Activated naive CD4-positive, alpha-beta T cell treated with anti-CD3 and anti-CD28 coated beads, Interleukin-2, amount 10 ng/mL, durations not matched to agents 7 days and 5 days (primary cell): ENCODE results near the gene CCDC124.
"Not testable (repeated sequence)": the region's sequence is repeated elsewhere in the genome, so short reads cannot be mapped to it uniquely, and the experiment has no call there.

Source experiments
- CTCF ChIA-PET: fragments of 350-600 bp; sonication (Branson Sonifier 250); formaldehyde crosslinking; loops from one replicate; lab custom pipeline; 2021; ENCODE audit warnings: antibody characterized with exemption; lab: Charles Lee
- DNase-seq: peaks from one replicate; pipeline ENCODE4 v3.0.0-alpha.2; 2020
- H3K27ac Mint-ChIP-seq: one replicate; pipeline ENCODE4 v1.8.0; 2021; ENCODE audit warnings: mild to moderate bottlenecking, moderate library complexity, mixed read lengths
- H3K27me3 Mint-ChIP-seq: one replicate; pipeline ENCODE4 v1.8.0; 2021; ENCODE audit warnings: mild to moderate bottlenecking, mixed read lengths
- H3K36me3 Mint-ChIP-seq: one replicate; pipeline ENCODE4 v1.8.0; 2021; ENCODE audit warnings: mixed read lengths
- H3K4me1 Mint-ChIP-seq: one replicate; pipeline ENCODE4 v1.8.0; 2021; ENCODE audit warnings: mixed read lengths
- H3K4me3 Mint-ChIP-seq: one replicate; pipeline ENCODE4 v1.8.0; 2021; ENCODE audit warnings: mild to moderate bottlenecking, moderate library complexity, mixed read lengths
- H3K9me3 Mint-ChIP-seq: one replicate; pipeline ENCODE4 v1.8.0; 2021; ENCODE audit warnings: mixed read lengths

The CCDC124 gene

GRCh38 chr19:17919122-17919521 lies 13.7 kb upstream of the CCDC124 start:
- H3K4me1 Mint-ChIP-seq, DNase-seq, H3K9me3 Mint-ChIP-seq, H3K36me3 Mint-ChIP-seq, H3K4me3 Mint-ChIP-seq, H3K27ac Mint-ChIP-seq, CTCF ChIA-PET: not testable (repeated sequence)
- H3K27me3 Mint-ChIP-seq = peaks cover 10% of the 10 kb centered on the region

- no peaks in the 10 kb centered on the region for H3K36me3 Mint-ChIP-seq
- DNase-seq = no peak
- no peaks in the 10 kb centered on the region for H3K9me3 Mint-ChIP-seq
- H3K4me1 Mint-ChIP-seq = no peaks in the 10 kb centered on the region
- peaks cover 10% of the 10 kb centered on the region for H3K27me3 Mint-ChIP-seq
- CTCF ChIA-PET = interaction anchor here (0.9 kb wide), 1 partner anchor 61 kb away, joined by 3 read pairs; the partner anchor contains the start of gene RPL18A
- no peak overlapping the region for H3K27ac Mint-ChIP-seq
- no peak overlapping the region for H3K4me3 Mint-ChIP-seq
Observed at GRCh38 chr19:17920527-17920926, 12.3 kb upstream of the CCDC124 start.

DNA sequence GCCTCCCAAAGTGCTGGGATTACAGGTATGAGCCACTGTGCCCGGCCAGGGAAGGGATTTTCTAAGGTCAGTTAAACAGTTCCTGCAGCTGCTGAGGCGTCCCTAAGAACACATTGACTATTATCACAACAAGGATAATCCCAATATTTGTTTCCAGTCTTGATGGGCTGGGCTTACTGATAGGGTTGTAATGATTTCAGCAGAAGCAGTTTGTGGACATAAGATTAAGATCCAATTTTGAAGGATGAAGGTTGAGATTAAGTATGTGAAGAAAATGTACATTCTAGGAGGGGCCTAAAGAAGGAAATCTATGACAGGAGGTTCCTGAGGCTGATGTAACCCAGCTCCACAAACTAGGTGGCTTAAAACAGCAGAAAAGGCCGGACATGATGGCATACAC lies 10.7 kb upstream of the CCDC124 start:
- no peak for DNase-seq
- CTCF ChIA-PET = interaction anchor here (1.0 kb wide), 1 partner anchor 218 kb away, joined by 3 read pairs; no protein-coding TSS in a partner anchor
- Mint-ChIP-seq H3K27ac (no peak overlapping the region), H3K4me1 (no peaks in the 10 kb centered on the region), H3K4me3 (no peak overlapping the region), H3K9me3 (no peaks in the 10 kb centered on the region), H3K27me3 (peaks cover 17% of the 10 kb centered on the region), H3K36me3 (no peaks in the 10 kb centered on the region)

DNA sequence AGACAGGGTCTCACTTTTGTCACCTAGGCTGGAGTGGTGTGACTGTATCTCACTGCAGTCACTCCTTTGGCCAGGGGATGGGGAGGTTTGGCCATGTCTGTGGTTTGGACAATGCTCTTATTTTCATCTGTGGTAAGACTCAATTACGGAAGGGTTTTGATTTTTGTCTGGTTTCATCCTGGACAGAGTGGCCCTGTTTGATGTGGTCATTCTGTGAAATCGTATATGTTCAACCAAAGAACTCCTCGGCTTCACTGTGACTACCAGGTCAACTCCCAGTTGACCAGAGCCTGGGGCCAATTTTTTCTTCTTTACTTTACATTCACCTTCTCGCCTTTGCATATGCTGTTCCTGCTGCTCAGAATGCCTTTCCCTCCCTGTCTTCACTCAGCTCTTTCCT lies 6.8 kb upstream of the CCDC124 start:
- DNase-seq = no peak

GRCh38 chr19:17929056-17929455 lies 3.8 kb upstream of the CCDC124 start:
- CTCF ChIA-PET = interaction anchor here (0.7 to 5.6 kb wide), 3 partner anchors 12 to 95 kb away, joined by 3 to 101 read pairs (median 4); partner anchors contain the start of gene RPL18A
- Mint-ChIP-seq H3K27me3 (peaks cover 13% of the 10 kb centered on the region), H3K4me1 (peaks cover 20% of the 10 kb centered on the region), H3K36me3 (no peaks in the 10 kb centered on the region), H3K27ac (no peak overlapping the region), H3K9me3 (no peaks in the 10 kb centered on the region), H3K4me3 (no peak overlapping the region)
- DNase-seq = no peak

More for the DNA sequence above, 6.8 kb upstream of the CCDC124 start:
- H3K27me3 Mint-ChIP-seq = peaks cover 10% of the 10 kb centered on the region
- H3K4me1 Mint-ChIP-seq = no peaks in the 10 kb centered on the region
- no peak overlapping the region for H3K27ac Mint-ChIP-seq
- CTCF ChIA-PET = no interaction called here
- H3K36me3 Mint-ChIP-seq = no peaks in the 10 kb centered on the region
- H3K9me3 Mint-ChIP-seq = no peaks in the 10 kb centered on the region
- H3K4me3 Mint-ChIP-seq = no peak overlapping the region

- H3K27me3 Mint-ChIP-seq = peaks cover 10% of the 10 kb centered on the region
- CTCF ChIA-PET = interaction anchor here (0.8 to 10.9 kb wide), 4 partner anchors 61 to 77 kb away, joined by 3 to 216 read pairs (median 69); partner anchors contain the start of genes RPL18A and SLC5A5
- no peak for DNase-seq
Observed at GRCh38 chr19:17931532-17932191, 1.2 kb upstream of the CCDC124 start.

DNA sequence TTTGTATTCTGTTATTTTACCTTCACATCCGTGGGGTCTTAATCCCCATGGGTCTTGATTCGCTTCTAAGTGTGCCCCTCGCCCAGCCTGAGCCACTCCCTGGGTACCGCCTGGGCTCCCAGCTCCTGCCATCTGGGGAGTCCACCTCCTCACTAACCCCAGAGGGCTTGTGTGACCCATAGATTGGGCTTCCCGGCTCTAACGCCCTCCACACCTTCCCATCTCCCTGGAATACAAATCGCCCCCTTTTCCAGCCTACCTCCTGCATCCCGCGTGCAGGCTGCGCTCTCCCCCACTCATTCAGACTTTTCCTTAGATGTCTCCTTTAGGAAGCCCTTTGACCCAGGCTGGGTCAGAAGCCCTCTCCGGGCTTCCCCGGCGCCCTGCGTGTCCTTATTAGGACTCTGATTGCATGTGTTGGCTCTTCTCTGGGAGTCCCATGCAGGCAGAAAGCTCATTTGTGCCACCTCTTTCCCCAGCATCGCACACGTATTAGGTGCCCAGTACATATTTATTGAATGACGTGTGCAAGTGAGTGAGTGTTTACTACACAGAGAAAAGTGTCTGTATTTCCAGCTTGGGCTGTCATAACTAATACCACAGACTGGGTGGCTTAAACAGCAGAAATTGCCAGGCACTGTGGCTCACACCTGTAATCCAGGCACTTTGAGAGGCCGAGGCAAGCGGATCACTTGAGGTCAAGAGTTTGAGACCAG lies 757 bp downstream of the CCDC124 start:
- CTCF ChIA-PET = interaction anchor here (0.6 to 10.9 kb wide), 11 partner anchors 9 to 183 kb away, joined by 3 to 216 read pairs (median 4); partner anchors contain the start of genes RPL18A and SLC5A5
- Mint-ChIP-seq H3K27me3 (peaks cover 6% of the 10 kb centered on the region), H3K4me1 (peaks cover 22% of the 10 kb centered on the region), H3K9me3 (no peaks in the 10 kb centered on the region), H3K27ac (peak overlapping the region; percentile 89), H3K36me3 (no peaks in the 10 kb centered on the region), H3K4me3 (peak overlapping the region; percentile 88)
- no peak for DNase-seq

More at GRCh38 chr19:17931532-17932191, 1.2 kb upstream of the CCDC124 start:
- Mint-ChIP-seq H3K4me1 (peaks cover 22% of the 10 kb centered on the region), H3K36me3 (no peaks in the 10 kb centered on the region), H3K27ac (peak overlapping the region; percentile 52), H3K9me3 (no peaks in the 10 kb centered on the region), H3K4me3 (peak overlapping the region; percentile 49)

DNA sequence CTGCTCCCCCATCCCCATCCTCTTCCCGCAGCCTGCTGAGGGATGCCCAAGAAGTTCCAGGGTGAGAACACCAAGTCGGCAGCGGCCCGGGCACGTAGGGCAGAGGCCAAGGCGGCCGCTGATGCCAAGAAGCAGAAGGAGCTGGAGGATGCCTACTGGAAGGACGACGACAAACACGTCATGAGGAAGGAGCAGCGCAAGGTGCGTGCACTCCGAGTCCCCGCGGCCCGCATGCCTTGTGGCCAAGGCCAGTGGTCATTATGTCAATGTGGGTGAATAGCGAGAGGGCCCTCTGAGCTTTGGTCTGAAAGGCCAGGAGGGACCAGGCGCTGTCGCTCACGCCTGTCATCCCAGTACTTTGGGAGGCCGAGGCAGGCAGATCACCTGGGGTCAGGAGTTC lies 3.6 kb downstream of the CCDC124 start:
- Mint-ChIP-seq H3K27me3 (peaks cover 5% of the 10 kb centered on the region), H3K36me3 (peaks cover 2% of the 10 kb centered on the region), H3K4me1 (peaks cover 22% of the 10 kb centered on the region), H3K9me3 (no peaks in the 10 kb centered on the region), H3K27ac (no peak overlapping the region), H3K4me3 (no peak overlapping the region)
- DNase-seq = no peak
- CTCF ChIA-PET = interaction anchor here (0.8 to 10.9 kb wide), 4 partner anchors 9 to 77 kb away, joined by 3 to 216 read pairs (median 8); partner anchors contain the start of gene RPL18A

GRCh38 chr19:17937371-17937900 lies 4.6 kb downstream of the CCDC124 start:
- H3K9me3 Mint-ChIP-seq = no peaks in the 10 kb centered on the region
- H3K4me1 Mint-ChIP-seq = peaks cover 13% of the 10 kb centered on the region
- no peak for DNase-seq
- no peak overlapping the region for H3K4me3 Mint-ChIP-seq
- H3K36me3 Mint-ChIP-seq = peaks cover 2% of the 10 kb centered on the region
- CTCF ChIA-PET = interaction anchor here (0.6 to 10.9 kb wide), 17 partner anchors 10 to 435 kb away, joined by 3 to 216 read pairs (median 4); partner anchors contain the start of gene RPL18A
- H3K27me3 Mint-ChIP-seq = no peaks in the 10 kb centered on the region
- H3K27ac Mint-ChIP-seq = no peak overlapping the region

DNA sequence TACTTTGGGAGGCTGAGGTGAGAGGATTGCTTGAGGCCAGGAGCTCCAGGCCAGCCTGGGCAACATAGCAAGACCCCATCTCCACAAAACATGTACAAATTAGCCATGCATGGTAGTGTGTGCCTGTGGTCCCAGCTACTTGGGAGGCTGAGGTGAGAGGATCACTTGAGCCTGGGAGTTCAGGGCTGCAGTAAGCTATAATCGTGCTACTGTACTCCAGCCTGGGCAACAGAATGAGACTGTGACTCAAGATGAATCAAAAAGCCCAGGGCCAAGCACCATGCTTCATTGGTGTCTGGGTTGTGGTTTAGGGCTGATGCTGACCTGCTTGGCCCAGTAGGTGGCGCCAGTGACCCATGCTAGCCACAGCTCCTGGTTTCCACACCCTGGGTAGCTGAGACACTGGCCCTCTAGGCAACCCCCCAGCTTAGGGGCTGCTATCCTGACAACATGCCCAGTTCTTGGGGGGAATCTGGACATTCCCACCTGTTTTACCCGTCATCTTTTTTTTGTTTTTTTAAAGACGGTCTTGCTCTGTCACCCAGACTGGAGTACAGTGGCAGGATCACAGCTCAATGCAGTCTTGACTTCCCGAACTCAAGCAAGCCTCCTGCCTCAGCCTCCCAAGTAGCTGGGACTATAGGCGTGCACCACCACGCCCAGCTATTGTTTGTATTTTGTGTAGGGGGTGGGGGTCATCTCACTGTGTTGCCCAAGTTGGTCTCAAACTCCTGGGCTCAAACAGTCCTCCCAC lies 5.5 kb downstream of the CCDC124 start:
- peak; percentile 90 for DNase-seq
- H3K27me3 Mint-ChIP-seq = no peaks in the 10 kb centered on the region
- H3K4me3 Mint-ChIP-seq = no peak overlapping the region
- no peak overlapping the region for H3K27ac Mint-ChIP-seq
- H3K9me3 Mint-ChIP-seq = no peaks in the 10 kb centered on the region
- H3K36me3 Mint-ChIP-seq = peaks cover 2% of the 10 kb centered on the region
- peaks cover 10% of the 10 kb centered on the region for H3K4me1 Mint-ChIP-seq
- CTCF ChIA-PET = interaction anchor here (0.6 to 10.9 kb wide), 24 partner anchors 8 to 436 kb away, joined by 3 to 216 read pairs (median 4); partner anchors contain the start of genes MPV17L2 and RPL18A

DNA sequence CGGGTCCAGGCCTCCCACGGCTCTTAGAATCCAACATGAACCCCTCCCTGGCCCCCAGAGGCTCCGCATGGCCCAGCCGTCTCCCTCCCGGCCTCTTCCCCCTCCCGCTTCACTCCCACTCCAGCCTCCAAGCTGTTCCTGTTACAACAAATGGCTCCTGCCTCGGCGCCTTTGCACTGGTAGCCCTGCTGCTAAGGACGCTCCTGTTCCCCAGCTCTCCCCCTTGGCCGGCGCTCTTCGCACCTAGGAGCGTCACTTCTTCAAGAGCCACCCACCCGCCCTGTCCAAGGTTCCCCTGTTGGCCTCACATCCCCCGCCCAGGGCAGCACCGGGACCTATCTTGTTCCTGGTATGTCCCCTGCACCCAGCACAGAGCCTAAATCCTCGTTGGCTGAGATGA lies 9.4 kb downstream of the CCDC124 start:
- H3K27ac Mint-ChIP-seq = no peak overlapping the region
- CTCF ChIA-PET = interaction anchor here (8.5 kb wide), 1 partner anchor 55 kb away, joined by 73 read pairs; no protein-coding TSS in a partner anchor

GRCh38 chr19:17942582-17943273 lies 9.9 kb downstream of the CCDC124 start:
- Mint-ChIP-seq H3K9me3 (no peaks in the 10 kb centered on the region), H3K27ac (no peak overlapping the region), H3K4me1 (peaks cover 17% of the 10 kb centered on the region), H3K36me3 (peaks cover 2% of the 10 kb centered on the region), H3K4me3 (no peak overlapping the region), H3K27me3 (peaks cover 5% of the 10 kb centered on the region)
- no peak for DNase-seq
- CTCF ChIA-PET = interaction anchor here (1.0 to 8.5 kb wide), 2 partner anchors 9 to 54 kb away, joined by 3 to 73 read pairs; no protein-coding TSS in a partner anchor

More for the DNA sequence above, 9.4 kb downstream of the CCDC124 start:
- H3K4me3 Mint-ChIP-seq = no peak overlapping the region
- peaks cover 13% of the 10 kb centered on the region for H3K4me1 Mint-ChIP-seq
- peaks cover under 1% of the 10 kb centered on the region for H3K27me3 Mint-ChIP-seq
- no peaks in the 10 kb centered on the region for H3K9me3 Mint-ChIP-seq
- DNase-seq = no peak
- H3K36me3 Mint-ChIP-seq = peaks cover 2% of the 10 kb centered on the region
